Muscle layer of colon (tissue), 2 donors: ENCODE measurements around the gene HCN3.

Source experiments
- H3K27ac ChIP-seq: one replicate; pipeline ENCODE4 v1.7.0; 2013; ENCODE audit warnings: low read depth, mild to moderate bottlenecking, low read length, moderate library complexity
- H3K27me3 ChIP-seq, 2 donors: one replicate each; pipeline ENCODE4 v1.7.0; 2013; ENCODE audit warnings: low read length in 2 of 2, mild to moderate bottlenecking in 2 of 2; ENCODE audit not compliant: insufficient read depth in 2 of 2, control insufficient read depth in 1 of 2
- H3K36me3 ChIP-seq: one replicate; pipeline ENCODE4 v1.7.0; 2013; ENCODE audit warnings: mild to moderate bottlenecking, low read length; ENCODE audit not compliant: insufficient read depth
- H3K4me1 ChIP-seq: one replicate; pipeline ENCODE4 v1.7.0; 2013; ENCODE audit warnings: mild to moderate bottlenecking, low read length; ENCODE audit not compliant: insufficient read depth
- H3K4me3 ChIP-seq, 2 donors: one replicate each; pipeline ENCODE4 v1.7.0; 2013; ENCODE audit warnings: low read length in 2 of 2, low read depth in 1 of 2, mild to moderate bottlenecking in 1 of 2, moderate library complexity in 1 of 2
- H3K9ac ChIP-seq: one replicate; pipeline ENCODE4 v1.7.0; 2013; ENCODE audit warnings: low read length
- H3K9me3 ChIP-seq: one replicate; pipeline ENCODE4 v1.7.0; 2013; ENCODE audit warnings: mild to moderate bottlenecking, low read length
- donor health status: abdominal sarcoma.
- donor health status: Adenocarcinoma of cecum.

The HCN3 gene

DNA sequence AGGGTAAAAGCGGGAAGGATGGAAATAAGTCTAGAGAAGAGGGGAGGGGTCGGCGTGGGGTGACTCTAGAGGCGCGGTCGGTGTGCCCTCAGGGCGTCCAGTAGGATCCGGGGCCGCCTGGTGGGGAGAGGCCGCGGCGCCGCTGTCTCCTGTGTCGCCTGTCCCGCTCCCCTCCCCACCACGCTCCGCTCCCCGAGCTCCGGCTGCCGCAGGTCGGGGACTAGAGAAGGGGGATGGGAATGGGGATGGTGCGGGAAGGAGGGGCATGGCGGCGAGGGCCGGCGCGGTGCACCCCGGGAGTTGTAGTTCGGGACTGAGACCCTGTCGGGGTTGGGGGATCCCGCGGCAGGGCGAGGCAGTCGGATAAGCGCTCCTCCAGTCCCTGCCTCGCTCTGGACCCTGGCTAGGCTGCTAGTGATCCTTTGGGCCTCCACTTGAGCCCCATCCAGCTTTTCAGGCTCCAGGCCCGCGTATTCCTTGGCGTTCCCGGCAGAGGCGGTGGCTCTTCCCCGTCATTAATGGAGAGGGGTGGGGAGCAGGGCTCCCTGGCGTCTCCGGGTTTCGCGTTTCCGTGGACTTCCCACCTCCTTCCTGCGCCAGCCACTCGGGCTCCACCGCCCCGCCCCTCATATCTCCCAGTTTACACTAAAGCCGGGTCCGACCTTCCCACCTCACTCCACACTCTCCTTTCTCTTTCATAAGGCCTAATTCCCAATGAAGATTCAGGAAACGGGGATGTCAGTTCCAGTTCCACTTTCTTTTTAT, 21.8 kb upstream of the HCN3 start, which contains the start of gene ENTREP3:
ENTREP3 (minus strand) TSS at position 241 of the 765 bp plus-strand sequence. CDS start 606 bp downstream, outside the sequence.
- peak within 1 kb of the TSS; percentile 76 for H3K9ac ChIP-seq
- no peaks in the 10 kb centered on the region for H3K9me3 ChIP-seq
- no peaks in the 10 kb centered on the region for H3K27me3 ChIP-seq
- peak within 1 kb of the TSS; percentile 84 for H3K27ac ChIP-seq
- peak within 1 kb of the TSS; percentile 63 to 66 for H3K4me3 ChIP-seq
- peaks cover 23% of the 10 kb centered on the region for H3K36me3 ChIP-seq
- peaks cover 40% of the 10 kb centered on the region for H3K4me1 ChIP-seq

DNA sequence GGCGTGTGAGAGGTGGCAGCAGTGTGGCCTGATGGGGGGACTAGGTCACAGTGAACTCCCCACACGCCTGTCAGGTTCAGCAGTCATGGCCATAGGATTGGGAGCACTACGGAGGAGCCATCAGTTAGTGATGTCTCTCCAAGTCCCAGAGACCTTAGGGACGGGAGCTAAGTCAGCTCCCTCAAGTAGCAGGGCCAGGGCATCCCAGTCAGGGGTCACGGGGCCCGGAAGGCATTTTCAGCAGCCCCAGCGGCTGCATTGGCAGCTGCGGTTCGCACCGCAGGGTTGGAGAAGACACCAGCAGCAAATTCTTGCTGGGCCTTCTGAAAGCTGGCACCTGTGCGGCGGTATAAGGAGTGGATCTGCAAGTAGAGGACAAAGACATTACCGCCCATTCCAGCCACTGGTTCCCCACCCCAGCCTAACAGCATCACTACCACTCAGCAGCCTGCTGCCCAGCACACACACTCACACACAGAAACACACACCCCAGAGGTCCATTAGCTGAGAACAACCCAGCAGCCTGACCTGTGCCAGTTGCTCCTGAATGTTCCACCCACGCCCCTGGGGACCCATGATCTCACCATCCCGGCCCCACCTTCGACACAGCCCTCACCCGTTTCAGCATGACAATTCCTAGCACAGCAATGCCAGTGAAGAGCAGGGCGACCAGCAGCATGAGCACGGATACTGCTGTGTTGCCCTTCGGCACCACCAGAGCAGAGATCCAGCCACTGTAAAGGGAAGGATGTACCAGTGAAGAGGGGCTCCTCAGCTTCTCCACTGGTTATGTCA, 21.0 kb upstream of the HCN3 start:
- Histone ChIP-seq H3K4me1 (peaks cover 40% of the 10 kb centered on the region), H3K27me3 (no peaks in the 10 kb centered on the region), H3K36me3 (peaks cover 23% of the 10 kb centered on the region), H3K9ac (peak overlapping the region; percentile 76), H3K4me3 (peak overlapping the region; percentile 63 to 66), H3K27ac (peak overlapping the region; percentile 84), H3K9me3 (no peaks in the 10 kb centered on the region)

DNA sequence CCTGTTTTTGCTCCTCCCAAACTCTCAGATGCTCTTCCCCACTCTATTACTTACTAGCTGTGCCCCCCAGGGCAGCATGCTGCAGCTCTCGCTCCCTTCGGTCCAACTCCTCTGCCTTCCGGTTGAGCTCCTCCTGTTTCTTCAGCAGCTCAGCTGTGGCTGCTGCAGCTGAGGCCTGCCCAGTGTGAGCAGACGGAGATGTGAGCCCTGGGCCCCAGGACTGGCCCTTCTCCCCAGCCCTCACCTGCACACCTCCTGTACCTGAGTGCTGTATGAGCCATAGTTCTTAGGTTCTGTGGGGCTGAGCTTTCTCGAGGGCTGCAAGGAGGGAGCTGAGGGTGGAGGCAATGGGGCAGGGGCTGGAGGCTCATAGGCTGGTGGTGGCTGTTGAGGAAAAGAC, 17.0 kb upstream of the HCN3 start:
- peak overlapping the region; percentile 83 for H3K9ac ChIP-seq
- peaks cover 49% of the 10 kb centered on the region for H3K36me3 ChIP-seq
- no peak overlapping the region for H3K27ac ChIP-seq
- no peaks in the 10 kb centered on the region for H3K9me3 ChIP-seq
- H3K4me3 ChIP-seq = no peak overlapping the region
- no peaks in the 10 kb centered on the region for H3K27me3 ChIP-seq
- H3K4me1 ChIP-seq = peaks cover 28% of the 10 kb centered on the region

DNA sequence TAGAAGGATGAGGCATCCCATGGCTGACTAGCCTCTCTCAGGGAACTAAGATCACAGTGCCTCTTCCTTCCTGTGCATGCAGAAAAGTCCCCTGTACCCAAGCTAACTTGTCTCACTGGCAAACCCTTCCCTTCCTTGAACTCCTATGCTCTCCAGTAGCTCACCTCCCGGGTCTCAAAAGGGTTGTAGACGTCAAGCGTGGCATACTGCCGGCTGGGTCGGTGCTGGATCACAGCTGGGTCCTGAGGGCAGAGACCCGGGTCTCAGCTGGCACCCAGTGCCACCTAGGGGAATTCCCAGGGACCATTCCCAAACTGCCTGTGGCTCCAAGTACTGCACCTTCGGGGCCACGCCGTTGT, 15.8 kb upstream of the HCN3 start:
- H3K27me3 ChIP-seq = no peaks in the 10 kb centered on the region
- H3K9ac ChIP-seq = peak overlapping the region; percentile 83
- peaks cover 18% of the 10 kb centered on the region for H3K4me1 ChIP-seq
- H3K9me3 ChIP-seq = no peaks in the 10 kb centered on the region
- H3K36me3 ChIP-seq = peaks cover 54% of the 10 kb centered on the region
- H3K27ac ChIP-seq = peak overlapping the region; percentile 97
- peak overlapping the region; percentile 90 to 97 for H3K4me3 ChIP-seq

DNA sequence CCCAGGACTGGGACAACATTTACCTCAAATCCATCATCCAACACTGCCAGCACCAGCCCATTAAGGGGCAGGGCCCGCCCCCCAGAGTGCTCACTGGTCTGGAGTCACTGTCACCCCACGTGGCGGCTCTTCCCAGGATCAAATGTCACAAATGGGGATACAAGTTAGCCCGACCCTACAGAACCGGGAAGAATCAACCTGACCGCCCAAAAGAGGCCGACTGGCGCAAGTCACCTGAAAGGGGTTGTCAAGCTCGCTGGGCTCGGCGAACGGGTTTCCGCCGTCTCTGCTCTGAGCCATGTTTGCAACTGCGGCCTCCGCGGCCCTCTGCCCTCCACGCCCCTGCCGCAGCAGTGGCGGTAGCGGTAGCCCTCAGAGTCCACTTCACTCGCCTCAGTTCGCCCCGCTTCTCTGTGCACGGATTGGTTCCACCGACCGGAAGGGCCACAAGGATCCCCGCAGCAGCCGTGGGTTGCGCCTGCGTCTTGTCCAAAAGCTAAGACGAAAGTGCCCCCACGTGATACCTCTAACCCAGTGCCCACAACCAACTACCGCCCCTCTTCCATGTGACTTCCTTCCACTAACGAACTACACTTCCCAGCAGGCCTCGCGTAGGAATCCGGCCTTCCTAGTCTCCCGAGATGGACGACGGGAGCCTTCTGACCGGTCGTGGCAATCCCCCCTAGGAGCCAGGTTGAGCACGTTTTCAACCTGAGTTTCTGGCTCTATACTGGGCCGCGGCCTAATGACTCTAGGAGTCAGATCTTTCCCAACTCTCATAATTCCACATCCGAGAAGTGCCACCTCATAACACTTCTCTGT, 15.2 kb upstream of the HCN3 start, which contains the start of gene SCAMP3:
SCAMP3 (minus strand) TSS at position 509 of the 822 bp plus-strand sequence; CDS start at position 300, 209 bp downstream.
- Histone ChIP-seq H3K9ac (peak within 1 kb of the TSS; percentile 83), H3K4me3 (peak within 1 kb of the TSS; percentile 90 to 97), H3K9me3 (no peaks in the 10 kb centered on the region), H3K27me3 (no peaks in the 10 kb centered on the region), H3K4me1 (peaks cover 15% of the 10 kb centered on the region), H3K36me3 (peaks cover 54% of the 10 kb centered on the region), H3K27ac (peak within 1 kb of the TSS; percentile 97)

DNA sequence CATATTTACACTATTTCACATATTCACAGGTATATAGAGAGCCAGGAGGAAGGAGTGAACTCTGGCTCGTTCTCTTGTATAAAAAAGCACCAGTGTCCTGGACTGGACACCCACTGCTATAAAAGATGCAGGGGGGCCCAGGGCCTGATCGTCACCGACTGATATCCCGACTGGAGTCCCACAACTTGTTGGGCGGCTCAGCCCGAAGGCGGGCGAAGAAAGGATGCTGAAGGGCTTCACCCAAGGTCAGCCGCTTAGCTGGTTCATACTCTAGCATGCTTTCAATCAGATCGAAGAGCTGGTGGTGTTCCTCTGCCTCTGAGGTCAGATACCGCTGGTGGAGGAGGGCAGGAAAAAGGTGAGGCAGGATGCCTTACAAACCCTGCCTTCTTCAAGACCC, 14.2 kb upstream of the HCN3 start:
- H3K36me3 ChIP-seq = peaks cover 63% of the 10 kb centered on the region
- no peaks in the 10 kb centered on the region for H3K27me3 ChIP-seq
- H3K4me3 ChIP-seq = peak overlapping the region in 1 of 2 donors; percentile 97
- no peak overlapping the region for H3K9ac ChIP-seq
- H3K4me1 ChIP-seq = peaks cover 15% of the 10 kb centered on the region
- no peaks in the 10 kb centered on the region for H3K9me3 ChIP-seq
- peak overlapping the region; percentile 97 for H3K27ac ChIP-seq

DNA sequence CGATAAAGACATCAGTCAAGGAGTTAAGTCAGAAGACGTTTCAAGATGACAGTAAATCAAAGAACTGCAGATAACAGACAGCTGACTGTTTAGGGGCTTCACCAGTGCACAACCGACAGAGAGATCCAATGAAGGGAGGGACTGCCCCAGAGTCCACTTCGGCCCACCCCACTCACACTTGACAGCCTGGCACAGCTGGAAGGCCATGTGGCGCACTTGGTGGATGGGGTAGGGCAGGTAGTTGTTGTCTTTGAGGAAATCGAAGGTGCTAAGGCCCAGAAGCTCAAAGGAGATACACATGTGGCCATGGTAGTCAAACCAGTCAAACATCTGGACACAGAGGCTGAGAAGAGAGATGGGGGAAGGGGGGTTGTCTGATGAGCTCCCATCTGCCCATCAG, 10.7 kb upstream of the HCN3 start:
- peaks cover 80% of the 10 kb centered on the region for H3K36me3 ChIP-seq
- H3K4me3 ChIP-seq = no peak overlapping the region
- H3K27me3 ChIP-seq = no peaks in the 10 kb centered on the region
- no peak overlapping the region for H3K9ac ChIP-seq
- no peaks in the 10 kb centered on the region for H3K9me3 ChIP-seq
- peaks cover 3% of the 10 kb centered on the region for H3K4me1 ChIP-seq
- no peak overlapping the region for H3K27ac ChIP-seq

DNA sequence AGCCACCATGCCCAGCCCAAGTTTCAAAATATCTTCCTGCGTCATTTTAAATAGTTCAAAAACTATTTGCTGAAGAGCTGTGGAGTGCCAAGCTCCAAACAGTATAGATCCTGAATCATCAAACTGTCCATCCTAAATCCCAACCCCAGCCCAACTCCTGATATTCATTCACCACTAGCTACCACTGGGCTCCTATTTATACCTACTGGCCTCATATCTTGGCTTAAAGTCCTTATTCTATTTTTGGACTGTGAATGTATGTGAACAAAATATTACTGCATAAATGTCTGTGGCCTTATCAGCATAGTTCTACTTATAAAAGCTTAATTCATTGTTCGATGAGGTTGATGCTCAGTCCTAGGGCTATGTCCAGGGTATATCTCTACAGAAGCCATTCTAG, 9.9 kb upstream of the HCN3 start:
- Histone ChIP-seq H3K4me1 (peaks cover 10% of the 10 kb centered on the region), H3K36me3 (peaks cover 80% of the 10 kb centered on the region), H3K9me3 (no peaks in the 10 kb centered on the region), H3K4me3 (no peak overlapping the region), H3K27ac (no peak overlapping the region), H3K27me3 (no peaks in the 10 kb centered on the region), H3K9ac (no peak overlapping the region)

DNA sequence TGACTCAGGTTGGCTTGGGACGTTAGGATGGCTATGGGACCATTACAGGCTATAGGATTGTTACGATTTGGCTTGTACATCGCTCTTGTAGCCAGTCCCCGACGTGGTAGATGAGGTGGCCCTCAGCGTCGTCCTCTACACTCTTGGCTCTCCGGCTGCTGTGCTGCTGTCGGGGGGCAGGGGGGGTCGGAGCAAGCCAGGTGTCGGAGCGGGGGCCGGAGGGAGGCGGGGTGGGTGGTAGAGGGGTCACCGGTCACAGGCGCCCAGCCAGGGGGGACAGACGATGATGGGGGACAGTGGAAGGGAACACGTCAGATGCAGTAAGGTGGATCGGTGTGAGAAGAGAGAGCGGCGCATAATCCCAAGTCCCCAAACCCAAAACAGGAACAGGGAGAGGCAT, 8.6 kb upstream of the HCN3 start:
- Histone ChIP-seq H3K9me3 (no peaks in the 10 kb centered on the region), H3K4me1 (peaks cover 13% of the 10 kb centered on the region), H3K27me3 (no peaks in the 10 kb centered on the region), H3K36me3 (peaks cover 70% of the 10 kb centered on the region), H3K27ac (no peak overlapping the region), H3K4me3 (no peak overlapping the region), H3K9ac (no peak overlapping the region)

DNA sequence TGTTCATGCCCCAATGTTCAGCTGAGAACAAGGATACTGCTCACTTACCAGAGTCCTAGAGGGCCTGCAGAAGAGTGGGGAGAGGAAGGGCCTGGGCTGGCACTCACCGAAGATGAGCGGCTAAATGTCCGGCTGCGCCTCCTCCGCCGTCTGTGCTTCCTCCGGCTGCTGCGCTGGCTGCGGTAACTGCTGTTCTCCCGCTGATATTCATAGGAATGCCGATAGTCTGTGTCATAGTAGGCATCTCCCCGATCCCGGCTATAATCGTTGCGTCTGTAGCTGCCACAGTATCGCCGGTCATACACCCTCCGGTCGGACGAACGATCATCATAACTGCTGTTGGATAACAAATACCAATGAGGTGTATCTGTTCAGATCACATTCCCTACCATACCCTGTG, 7.9 kb upstream of the HCN3 start:
- Histone ChIP-seq H3K36me3 (peaks cover 62% of the 10 kb centered on the region), H3K27me3 (no peaks in the 10 kb centered on the region), H3K27ac (no peak overlapping the region)

More for the DNA sequence above, 7.9 kb upstream of the HCN3 start:
- H3K9ac ChIP-seq = no peak overlapping the region
- H3K9me3 ChIP-seq = no peaks in the 10 kb centered on the region
- peaks cover 13% of the 10 kb centered on the region for H3K4me1 ChIP-seq
- H3K4me3 ChIP-seq = no peak overlapping the region
